Mucosa of gallbladder (tissue), 1 donor: ENCODE measurements around the gene POM121C. TPM values are rescaled to one million over a fixed set of nuclear protein-coding genes. Genes with fewer than 3 reads are reported as not detected.
"Not testable (repeated sequence)": the region's sequence is repeated elsewhere in the genome, so short reads cannot be mapped to it uniquely, and the experiment has no call there.

Source experiments
- DNase-seq: peaks from one replicate; pipeline ENCODE4 v3.0.0-alpha.2; 2020; ENCODE audit warnings: low spot score
- total RNA-seq: library from RNA; stranded (reverse); gene quantifications from one replicate; pipeline ENCODE4 v1.2.1, GENCODE V29; 2021
- donor health status: DM: no; HTN: no; CAD: no.

Gene POM121C
- total RNA-seq, 1 donor from 2014 or later = 46.4 TPM

DNA sequence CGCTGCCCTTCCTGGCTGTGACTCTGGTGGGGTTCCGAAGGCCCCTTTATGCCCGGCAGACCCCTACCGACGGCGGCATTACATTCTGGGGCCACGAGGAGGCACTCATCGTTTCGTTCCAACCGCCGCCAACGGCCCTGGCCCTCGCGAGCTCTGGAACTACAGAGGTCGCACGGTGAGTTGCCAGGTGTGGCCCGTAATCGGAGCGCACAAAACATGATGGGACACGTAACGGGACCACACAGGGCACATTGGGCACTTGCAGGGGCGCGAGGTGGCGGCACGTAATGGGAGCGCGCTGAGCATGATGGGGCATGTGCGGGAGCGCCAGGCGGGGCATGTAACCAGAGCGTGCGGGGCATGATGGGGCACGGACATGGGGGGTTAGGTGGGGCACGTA is 90.8 kb downstream of the POM121C start, which contains the start of gene TRIM73:
TSS of gene TRIM73 (plus strand) at position 301 of the 400 bp plus-strand sequence. CDS start 3,305 bp downstream, outside the sequence.
- DNase-seq = not testable (repeated sequence)

DNA sequence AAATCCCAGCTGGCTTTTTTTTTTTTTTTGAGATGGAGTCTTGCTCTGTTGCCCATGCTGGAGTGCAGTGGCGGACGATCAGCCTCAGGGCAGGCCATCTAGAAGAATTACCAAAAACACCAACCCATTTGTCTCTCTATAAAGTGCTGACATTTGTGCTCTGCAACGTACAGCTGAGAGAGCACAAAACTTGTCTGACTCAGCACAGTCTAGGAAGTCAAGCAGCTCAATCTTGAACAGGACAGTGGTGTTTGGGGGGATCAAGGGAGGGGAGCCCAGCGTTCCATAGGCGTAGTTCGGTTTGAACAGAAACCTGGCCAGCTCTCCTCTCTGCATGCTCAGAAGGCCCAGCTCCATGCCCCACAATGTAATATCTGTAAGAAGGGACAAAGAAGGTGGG is 92.9 kb downstream of the POM121C start:
- DNase-seq = not testable (repeated sequence)

DNA sequence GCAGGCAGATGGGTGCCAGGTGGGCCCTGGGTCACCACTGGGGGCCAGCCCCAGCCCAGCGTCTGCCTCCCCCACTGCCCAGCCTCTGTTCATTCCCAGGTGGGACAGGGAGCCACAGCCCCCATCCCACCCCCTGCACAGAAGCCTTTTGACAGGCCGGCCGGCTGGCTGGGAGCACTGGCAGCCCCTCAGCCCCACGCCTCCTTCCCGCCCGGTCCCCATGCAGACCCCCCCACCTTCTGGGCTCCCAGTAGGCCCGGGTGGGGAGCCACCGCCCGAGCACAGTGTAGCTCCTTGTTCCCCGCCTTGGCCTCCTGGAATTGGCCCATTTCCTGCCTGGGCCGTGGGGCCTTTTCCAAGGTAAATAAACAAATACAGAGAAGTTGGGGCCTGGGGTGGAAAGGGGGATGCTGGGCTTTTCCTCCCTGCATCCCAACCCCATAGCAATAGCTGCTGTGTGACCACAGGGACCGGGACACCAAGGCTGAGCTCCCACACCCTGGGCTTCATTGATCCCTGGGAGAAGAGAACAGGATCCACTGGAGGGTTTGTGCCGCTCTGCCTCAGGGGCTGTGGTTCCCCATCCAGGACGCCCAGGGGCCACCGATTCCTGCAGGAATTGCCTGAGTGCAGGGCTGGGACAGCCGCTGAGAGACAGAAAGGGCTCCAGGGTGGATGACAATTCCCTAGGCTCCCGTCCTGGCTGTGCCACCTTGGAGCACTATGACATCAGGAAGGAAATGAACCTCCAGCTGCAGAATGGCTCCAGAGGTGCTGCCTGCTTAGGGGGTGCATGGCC is 111.4 kb downstream of the POM121C start:
- not testable (repeated sequence) for DNase-seq

DNA sequence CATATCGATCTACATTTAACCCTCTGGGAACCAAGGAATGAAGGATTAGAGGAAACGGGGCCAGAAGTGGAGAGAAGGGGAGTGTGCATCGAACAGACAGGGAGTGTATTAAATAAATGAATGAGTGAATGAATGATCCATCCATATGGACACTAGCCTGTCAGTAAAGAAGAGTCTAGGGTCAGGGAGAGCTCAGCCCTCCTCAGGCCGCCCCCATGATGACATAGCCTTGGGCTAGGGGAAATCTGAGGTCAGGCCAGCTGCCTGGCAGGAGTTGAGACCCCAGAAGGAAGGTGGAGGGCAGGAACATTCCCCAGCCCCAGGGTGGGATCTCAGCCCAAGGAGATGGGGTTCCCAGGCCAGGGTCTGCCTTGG is 112.0 kb downstream of the POM121C start:
- not testable (repeated sequence) for DNase-seq

DNA sequence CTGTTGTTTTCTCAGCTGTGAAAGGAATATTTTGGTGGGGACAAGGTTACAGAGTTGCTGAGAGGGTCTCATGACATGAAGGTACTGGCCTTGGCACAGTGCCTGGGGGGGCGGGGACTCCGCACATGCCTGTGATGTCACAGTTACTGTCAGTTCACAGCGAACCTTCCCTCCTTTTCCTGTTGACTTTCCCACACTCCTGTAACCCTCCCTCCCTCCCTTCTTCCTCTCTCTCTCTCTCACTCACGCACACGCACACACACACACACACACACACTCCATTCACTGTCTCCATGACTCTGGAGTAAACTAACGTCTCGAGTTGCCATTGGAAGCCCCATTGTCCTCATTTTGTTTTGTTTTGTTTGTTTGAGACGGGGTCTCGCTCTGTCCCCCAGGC is 118.8 kb downstream of the POM121C start:
- not testable (repeated sequence) for DNase-seq

Other genes starting within 250 kb of the POM121C start
- 6.0 TPM for gene TRIM73, start 90.7 kb downstream of the POM121C start, total RNA-seq
- gene SPDYE5, start 6.0 kb upstream of the POM121C start, total RNA-seq = 0.09 TPM